GM10248 (cell line): ENCODE measurements around the gene SCARB1.

ENCODE experiments used
- CTCF ChIA-PET: fragments of 300-600 bp; sonication (Branson Sonifier 250); formaldehyde crosslinking; extraction: SDS; loops from one replicate; lab custom pipeline; 2021; ENCODE audit warnings: antibody characterized with exemption; lab: Yijun Ruan, JAX
- POLR2A ChIA-PET: fragments of 350-650 bp; sonication (Branson Sonifier 250); formaldehyde crosslinking; extraction: SDS; loops from one replicate; lab custom pipeline; 2020; ENCODE audit warnings: antibody characterized with exemption; lab: Yijun Ruan, JAX
- DNase-seq: peaks from one replicate; pipeline ENCODE4 v3.0.0; 2012; ENCODE audit errors: extremely low spot score
- CTCF ChIP-seq: IDR thresholded peaks from 2 replicates; pipeline ENCODE4 v1.5.1; 2012; ENCODE audit warnings: mild to moderate bottlenecking, low read depth; ENCODE audit errors: extremely low read depth, missing control alignments, control extremely low read depth

The SCARB1 gene

GRCh38 chr12:124762384-124762783 is 101.3 kb downstream of the SCARB1 start:
- ChIA-PET POLR2A (no interaction called here), CTCF (interaction anchor here (0.8 to 2.1 kb wide), 12 partner anchors 9 to 857 kb away, joined by 3 to 6 read pairs (median 3); no protein-coding TSS in a partner anchor)
- no peak for DNase-seq
- TF ChIP-seq CTCF = no peak

GRCh38 chr12:124761871-124762270 is 101.8 kb downstream of the SCARB1 start:
- ChIA-PET POLR2A (no interaction called here), CTCF (interaction anchor here (0.8 to 2.1 kb wide), 10 partner anchors 10 to 857 kb away, joined by 3 to 6 read pairs (median 4); no protein-coding TSS in a partner anchor)
- no peak for DNase-seq
- no peak for TF ChIP-seq CTCF

GRCh38 chr12:124761056-124761455 is 102.6 kb downstream of the SCARB1 start:
- POLR2A ChIA-PET = no interaction called here
- TF ChIP-seq CTCF = no peak
- no peak for DNase-seq
- CTCF ChIA-PET = interaction anchor here (1.4 to 2.1 kb wide), 3 partner anchors 10 to 49 kb away, joined by 3 to 6 read pairs (median 3); no protein-coding TSS in a partner anchor

- no peak for DNase-seq
- CTCF ChIA-PET = interaction anchor here (0.9 to 1.4 kb wide), 2 partner anchors 11 to 17 kb away, joined by 3 read pairs; no protein-coding TSS in a partner anchor
- TF ChIP-seq CTCF = no peak
- POLR2A ChIA-PET = no interaction called here
Measured at GRCh38 chr12:124760560-124760959, 103.1 kb downstream of the SCARB1 start.

- no peak for TF ChIP-seq CTCF
- no peak for DNase-seq
- ChIA-PET POLR2A (no interaction called here), CTCF (interaction anchor here (0.9 to 1.4 kb wide), 2 partner anchors 11 to 17 kb away, joined by 3 read pairs; no protein-coding TSS in a partner anchor)
Measured at GRCh38 chr12:124759841-124760503, 103.7 kb downstream of the SCARB1 start.

GRCh38 chr12:124758266-124759220 is 105.1 kb downstream of the SCARB1 start:
- CTCF ChIA-PET = interaction anchor here (2.0 to 3.3 kb wide), 2 partner anchors 9 to 13 kb away, joined by 8 to 15 read pairs; no protein-coding TSS in a partner anchor
- DNase-seq = no peak
- POLR2A ChIA-PET = no interaction called here
- TF ChIP-seq CTCF = no peak
